HEK293 (cell line): ENCODE results near the gene PDZK1IP1.

ENCODE experiments used
- KLF1 ChIP-seq: fragments of 450-650 bp; formaldehyde crosslinking; IDR thresholded peaks from 2 replicates; pipeline ENCODE4 v1.5.1; 2016; ENCODE audit warnings: missing biosample characterization, missing genetic modification characterization
- OVOL3 ChIP-seq: fragments of 450-650 bp; formaldehyde crosslinking; IDR thresholded peaks from 2 replicates; pipeline ENCODE4 v1.5.1; 2016; ENCODE audit warnings: missing biosample characterization, missing genetic modification characterization
- ZFP37 ChIP-seq: fragments of 450-650 bp; formaldehyde crosslinking; IDR thresholded peaks from 2 replicates; pipeline ENCODE4 v1.5.1; 2016; ENCODE audit warnings: missing biosample characterization, missing genetic modification characterization
- ZNF214 ChIP-seq: fragments of 450-650 bp; formaldehyde crosslinking; IDR thresholded peaks from 2 replicates; pipeline ENCODE4 v1.5.1; 2017; ENCODE audit warnings: missing biosample characterization, mild to moderate bottlenecking, missing genetic modification characterization, borderline replicate concordance
- ZNF274 ChIP-seq, 2 experiments: fragments of 200-500 bp in 1 of 2; fragments of 450-650 bp in 1 of 2; sonication (Bioruptor generic) in 1 of 2; formaldehyde crosslinking in 1 of 2; IDR thresholded peaks; 2 replicates each; pipeline versions ENCODE4 v1.5.1 to v1.6.1; 2014 to 2016; ENCODE audit warnings: borderline replicate concordance in 1 of 2, inconsistent platforms in 1 of 2, low read length in 1 of 2, missing biosample characterization in 1 of 2, missing genetic modification characterization in 1 of 2
- ZNF701 ChIP-seq: fragments of 450-650 bp; formaldehyde crosslinking; IDR thresholded peaks from 2 replicates; pipeline ENCODE4 v1.5.1; 2016; ENCODE audit warnings: missing biosample characterization, missing genetic modification characterization

DNA sequence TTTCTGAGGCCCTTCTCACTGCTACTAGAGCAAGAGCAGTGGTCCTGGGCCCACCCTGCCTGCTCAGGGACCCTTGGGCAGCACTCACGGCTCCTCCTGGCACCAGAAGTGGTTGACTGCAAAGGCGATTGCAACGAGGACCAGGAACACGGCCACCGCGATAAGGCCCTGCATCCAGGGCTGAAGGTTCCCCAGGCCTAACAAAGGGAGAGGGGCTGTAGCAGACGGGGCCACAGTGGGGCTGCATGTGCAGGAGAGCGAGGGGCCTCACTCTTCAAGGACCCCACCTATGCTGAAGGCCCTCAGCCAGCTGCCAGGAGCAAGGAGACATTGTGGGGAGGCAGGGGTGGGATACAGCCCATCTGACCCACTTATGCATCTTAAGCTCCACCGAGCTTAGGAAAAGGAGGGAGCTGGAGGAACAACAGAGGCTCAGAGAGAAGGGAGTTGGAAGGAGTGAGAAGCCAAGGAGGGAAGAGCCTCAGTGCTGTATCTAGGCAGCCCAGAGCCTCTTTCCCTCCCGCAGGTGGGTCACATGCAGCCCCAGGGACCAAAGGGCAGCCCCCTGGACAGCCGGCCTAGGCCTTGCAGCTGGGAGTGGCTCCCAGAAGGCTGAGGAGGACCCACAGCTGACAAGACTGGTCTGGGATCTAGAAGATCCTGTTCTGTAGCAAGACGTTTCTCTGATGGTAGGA is 2.5 kb downstream of the PDZK1IP1 start:
- TF ChIP-seq ZNF274 (IDR thresholded peaks at IDR 0.05; ENCODE audit: low read length), result no peak
- no peak for TF ChIP-seq ZNF274 (tag by site-specific recombination; IDR thresholded peaks at IDR 0.05; ENCODE audit: borderline replicate concordance)
- no peak for TF ChIP-seq ZNF701 (tag by site-specific recombination)
- TF ChIP-seq ZNF214 (tag by site-specific recombination), result no peak
- no peak for TF ChIP-seq OVOL3 (tag by site-specific recombination)
- TF ChIP-seq ZFP37 (tag by site-specific recombination), result no peak
- no peak for TF ChIP-seq KLF1
